H9 (cell line): Measurements from ENCODE around the gene OR6M1. TPM values are rescaled to one million over a fixed set of nuclear protein-coding genes. Genes with fewer than 3 reads are reported as not detected.

Experiments used
- DNase-seq: peaks from one replicate; pipeline ENCODE4 v3.0.0-alpha.2; 2017
- H2AFZ ChIP-seq: one replicate; pipeline ENCODE4 v1.6.1; 2013; ENCODE audit warnings: mild to moderate bottlenecking, low read length, control low read depth, moderate library complexity
- H2AK5ac ChIP-seq: 2 replicates; pipeline ENCODE4 v1.6.1; 2013; ENCODE audit warnings: low read length, control low read depth, mixed read lengths; ENCODE audit not compliant: insufficient read length
- H2BK120ac ChIP-seq: one replicate; pipeline ENCODE4 v1.6.1; 2013; ENCODE audit warnings: low read depth, mild to moderate bottlenecking, low read length, control low read depth, inconsistent platforms; ENCODE audit not compliant: poor library complexity, severe bottlenecking
- H2BK12ac ChIP-seq: 2 replicates; pipeline ENCODE4 v1.6.1; 2013; ENCODE audit warnings: low read length, control low read depth, mixed read lengths, low read depth; ENCODE audit not compliant: insufficient read length
- H2BK15ac ChIP-seq: 2 replicates; pipeline ENCODE4 v1.6.1; 2013; ENCODE audit warnings: low read depth, low read length, control low read depth
- H2BK20ac ChIP-seq: one replicate; pipeline ENCODE4 v1.6.1; 2013; ENCODE audit warnings: low read depth, mild to moderate bottlenecking, low read length, control low read depth, inconsistent platforms; ENCODE audit not compliant: poor library complexity, severe bottlenecking
- H2BK5ac ChIP-seq: 2 replicates; pipeline ENCODE4 v1.6.1; 2013; ENCODE audit warnings: low read length, control low read depth, mixed read lengths; ENCODE audit not compliant: insufficient read length
- H3K14ac ChIP-seq: 2 replicates; pipeline ENCODE4 v1.6.1; 2013; ENCODE audit warnings: low read length, control low read depth; ENCODE audit not compliant: insufficient read depth
- H3K18ac ChIP-seq: 2 replicates; pipeline ENCODE4 v1.6.1; 2013; ENCODE audit warnings: low read depth, mild to moderate bottlenecking, mixed read lengths, low read length, control low read depth; ENCODE audit not compliant: insufficient read length
- H3K23ac ChIP-seq: 2 replicates; pipeline ENCODE4 v1.6.1; 2013; ENCODE audit warnings: low read length, control low read depth, mixed read lengths, low read depth; ENCODE audit not compliant: insufficient read length
- H3K23me2 ChIP-seq: 2 replicates; pipeline ENCODE4 v1.6.1; 2013; ENCODE audit warnings: low read depth, mild to moderate bottlenecking, mixed read lengths, low read length, control low read depth; ENCODE audit not compliant: insufficient read length, poor library complexity, severe bottlenecking
- H3K27ac ChIP-seq: 2 replicates; pipeline ENCODE4 v1.5.1; 2013; ENCODE audit warnings: low read length, control low read depth, mixed read lengths, low read depth; ENCODE audit not compliant: insufficient read length
- H3K27me3 ChIP-seq: 2 replicates; pipeline ENCODE4 v1.6.1; 2013; ENCODE audit warnings: low read length, control low read depth, inconsistent platforms; ENCODE audit not compliant: insufficient read depth
- H3K4ac ChIP-seq: 2 replicates; pipeline ENCODE4 v1.6.1; 2013; ENCODE audit warnings: low read depth, mild to moderate bottlenecking, control low read depth, inconsistent platforms, low read length, moderate library complexity
- H3K4me1 ChIP-seq: 2 replicates; pipeline ENCODE4 v1.6.1; 2013; ENCODE audit warnings: low read length, control low read depth, inconsistent platforms; ENCODE audit not compliant: insufficient read depth
- H3K4me2 ChIP-seq: 2 replicates; pipeline ENCODE4 v1.6.1; 2013; ENCODE audit warnings: low read length, control low read depth, mixed read lengths; ENCODE audit not compliant: insufficient read length, insufficient read depth
- H3K56ac ChIP-seq: 2 replicates; pipeline ENCODE4 v1.6.1; 2013; ENCODE audit warnings: low read depth, mild to moderate bottlenecking, mixed read lengths, low read length, control low read depth; ENCODE audit not compliant: insufficient read length
- H3K79me1 ChIP-seq: 2 replicates; pipeline ENCODE4 v1.6.1; 2013; ENCODE audit warnings: low read depth, mild to moderate bottlenecking, moderate library complexity, low read length, control low read depth, inconsistent platforms; ENCODE audit not compliant: insufficient read depth, poor library complexity, severe bottlenecking
- H3K79me2 ChIP-seq: 2 replicates; pipeline ENCODE4 v1.6.1; 2013; ENCODE audit warnings: low read length, control low read depth, inconsistent platforms; ENCODE audit not compliant: insufficient read depth
- H3K9ac ChIP-seq: 2 replicates; pipeline ENCODE4 v1.6.1; 2013; ENCODE audit warnings: low read length, control low read depth, mixed read lengths; ENCODE audit not compliant: insufficient read length; ENCODE audit errors: extremely low read depth
- H3K9me3 ChIP-seq: one replicate; pipeline ENCODE4 v1.6.1; 2013; ENCODE audit warnings: low read depth, low read length, inconsistent platforms; ENCODE audit not compliant: control insufficient read depth
- H3T11ph ChIP-seq: one replicate; pipeline ENCODE4 v1.6.1; 2013; ENCODE audit warnings: mild to moderate bottlenecking, low read length, control low read depth, inconsistent platforms
- H4K20me1 ChIP-seq: one replicate; pipeline ENCODE4 v1.6.1; 2013; ENCODE audit not compliant: control insufficient read depth, insufficient read length, insufficient read depth
- H4K5ac ChIP-seq: 2 replicates; pipeline ENCODE4 v1.6.1; 2013; ENCODE audit warnings: low read depth, mild to moderate bottlenecking, mixed read lengths, low read length, control low read depth; ENCODE audit not compliant: insufficient read length
- H4K8ac ChIP-seq: replicated peaks from 2 replicates; pipeline ENCODE4 v1.6.1; 2013; ENCODE audit warnings: low read length, control low read depth, mixed read lengths, low read depth; ENCODE audit not compliant: insufficient read length
- H4K91ac ChIP-seq: 2 replicates; pipeline ENCODE4 v1.6.1; 2013; ENCODE audit warnings: low read depth, mild to moderate bottlenecking, moderate library complexity, mixed read lengths, low read length, control low read depth; ENCODE audit not compliant: insufficient read length
- H3K27ac Mint-ChIP-seq, 3 experiments: 2 replicates in 2 of 3; 3 replicates in 1 of 3; pipeline ENCODE4 v1.8.0; 2020 to 2021; ENCODE audit warnings: mixed read lengths in 3 of 3, mild to moderate bottlenecking in 1 of 3, moderate library complexity in 1 of 3
- H3K27me3 Mint-ChIP-seq: 2 replicates; pipeline ENCODE4 v1.8.0; 2021; ENCODE audit warnings: low read depth, mild to moderate bottlenecking, moderate library complexity, mixed read lengths
- H3K36me3 Mint-ChIP-seq, 3 experiments: 2 replicates in 2 of 3; 3 replicates in 1 of 3; pipeline ENCODE4 v1.8.0; 2020 to 2021; ENCODE audit warnings: low read depth in 3 of 3, mixed read lengths in 3 of 3; ENCODE audit not compliant: insufficient read depth in 1 of 3
- H3K4me1 Mint-ChIP-seq, 2 experiments: 2 replicates each; pipeline ENCODE4 v1.8.0; 2020; ENCODE audit warnings: mixed read lengths in 2 of 2
- H3K4me3 Mint-ChIP-seq, 2 experiments: 2 replicates in 1 of 2; 3 replicates in 1 of 2; pipeline ENCODE4 v1.8.0; 2020 to 2021; ENCODE audit warnings: mild to moderate bottlenecking in 2 of 2, mixed read lengths in 2 of 2, moderate library complexity in 1 of 2
- H3K9me3 Mint-ChIP-seq, 2 experiments: 2 replicates in 1 of 2; 3 replicates in 1 of 2; pipeline ENCODE4 v1.8.0; 2020; ENCODE audit warnings: mild to moderate bottlenecking in 2 of 2, mixed read lengths in 2 of 2, moderate library complexity in 1 of 2
- CTCF ChIP-seq: fragments of 200-600 bp; sonication (generic); conservative IDR thresholded peaks from 3 replicates; pipeline ENCODE4 v1.8.0; 2021; ENCODE audit warnings: antibody characterized with exemption, mild to moderate bottlenecking
- WGBS: extraction: QIAGEN DNeasy Blood & Tissue Kit; methylation state at CpG from one replicate; pipeline ENCODE4 v1.1.7; 2013; ENCODE audit warnings: missing lambda C conversion rate, low lambda C conversion rate, mixed read lengths; ENCODE audit not compliant: insufficient read length; ENCODE audit errors: extremely low coverage; 5-methylcytosine and 5-hydroxymethylcytosine counted together
- total RNA-seq: library from RNA; stranded (reverse); gene quantifications from 2 replicates; pipeline ENCODE4 v1.2.1, GENCODE V29; 2021

OR6M1 gene
- total RNA-seq, 1 experiment from 2014 or later, result not detected

GRCh38 chr11:123800036-123800435 is 6.1 kb downstream of the OR6M1 start:
- Mint-ChIP-seq H3K4me3 (no peak overlapping the region), H3K36me3 (peaks cover 0 to 10% (median 9%) of the 10 kb centered on the region in 3 experiments; a peak in 6 of 7 replicates), H3K4me1 (peaks cover 14 to 27% of the 10 kb centered on the region in 2 experiments), H3K27me3 (no peaks in the 10 kb centered on the region), H3K27ac (no peak overlapping the region), H3K9me3 (peaks cover 5 to 8% of the 10 kb centered on the region in 2 experiments; a peak in 4 of 5 replicates)
- H3K9me3 ChIP-seq, result no peaks in the 10 kb centered on the region
- H2BK15ac ChIP-seq, result no peak overlapping the region; the same call in 1 of the 2 replicates
- no peak for DNase-seq
- no peak overlapping the region for H4K91ac ChIP-seq
- no peak overlapping the region for H2BK120ac ChIP-seq
- H3K18ac ChIP-seq, result no peak overlapping the region
- no peak overlapping the region for H3K23ac ChIP-seq
- no peaks in the 10 kb centered on the region for H4K20me1 ChIP-seq
- peak overlapping the region; percentile 50 for H2AFZ ChIP-seq
- no peaks in the 10 kb centered on the region for H3K4me1 ChIP-seq
- no peaks in the 10 kb centered on the region for H3K79me1 ChIP-seq
- H2BK12ac ChIP-seq, result no peak overlapping the region
- H4K8ac ChIP-seq, result no peak overlapping the region
- H3K79me2 ChIP-seq, result no peaks in the 10 kb centered on the region
- no peak overlapping the region for H4K5ac ChIP-seq
- no peak overlapping the region for H2BK5ac ChIP-seq
- H3K4ac ChIP-seq, result no peak overlapping the region
- no peaks in the 10 kb centered on the region for H3K27me3 ChIP-seq
- no peak for TF ChIP-seq CTCF
- WGBS, result no CpG with 5 or more reads among the region's 3 CpGs
- H3K23me2 ChIP-seq, result no peaks in the 10 kb centered on the region
- H3K56ac ChIP-seq, result no peak overlapping the region
- no peak overlapping the region for H3T11ph ChIP-seq
- H2BK20ac ChIP-seq, result no peak overlapping the region
- no peak overlapping the region for H3K9ac ChIP-seq
- no peak overlapping the region for H3K27ac ChIP-seq
- H2AK5ac ChIP-seq, result no peak overlapping the region
- H3K4me2 ChIP-seq, result no peak overlapping the region
- no peak overlapping the region for H3K14ac ChIP-seq
